HuH-7 (cell line): Measurements from ENCODE around the gene UBE2G2.

Experiments
- DNase-seq: peaks from one replicate; pipeline ENCODE4 v3.0.0; 2011; ENCODE audit warnings: low spot score

Gene UBE2G2

DNA sequence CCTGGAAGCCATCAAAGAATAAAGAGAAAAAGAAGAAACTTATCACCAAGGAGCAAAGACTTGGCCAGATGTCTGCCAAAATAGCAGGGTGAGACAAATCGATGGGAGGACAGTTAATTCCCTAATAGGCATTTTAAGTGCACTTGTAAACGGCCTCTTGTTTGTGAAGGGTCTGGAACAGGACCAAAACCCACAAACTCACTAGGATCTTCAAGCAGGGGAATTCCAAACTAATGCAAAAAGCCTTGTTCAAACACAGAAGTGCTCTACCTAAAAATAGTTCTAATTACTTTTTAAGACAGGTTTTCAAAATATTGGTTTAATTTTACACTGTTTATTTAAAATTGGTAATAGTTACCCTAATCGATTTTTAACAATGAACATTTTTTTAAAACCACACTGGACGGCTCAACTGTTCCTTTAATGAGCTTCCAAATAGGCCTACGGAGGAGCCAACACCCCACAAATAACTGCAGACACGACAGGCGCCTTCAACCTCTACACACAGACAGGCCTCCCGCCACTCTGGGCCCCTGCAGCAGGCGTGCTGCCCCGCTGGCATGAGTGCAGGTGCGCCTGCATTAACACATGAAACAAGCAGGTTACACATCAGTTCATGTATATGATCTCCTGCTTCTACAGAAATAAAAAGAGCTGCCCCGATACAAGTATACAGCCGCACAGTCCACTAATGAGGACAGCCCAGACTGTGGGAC is 15.8 kb downstream of the UBE2G2 start:
- no peak for DNase-seq

DNA sequence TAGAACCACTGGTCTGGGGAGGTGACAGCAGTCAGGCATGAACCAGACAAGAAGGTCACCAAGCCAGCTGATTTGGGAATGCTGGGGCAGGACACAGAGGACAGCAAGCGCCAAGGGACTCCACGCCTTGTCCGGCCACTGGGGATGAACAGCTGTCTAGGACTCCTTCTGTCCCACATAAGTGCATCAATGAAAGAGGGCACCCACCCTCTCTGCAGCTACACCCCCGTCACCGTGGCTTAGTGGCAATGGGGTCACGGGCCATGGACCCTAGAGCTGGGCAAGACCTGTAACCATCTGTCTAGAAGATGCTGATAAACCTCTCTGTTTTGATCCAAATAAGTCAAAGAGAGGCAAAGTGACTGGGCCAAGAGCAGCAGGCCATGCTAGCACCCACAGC is 16.8 kb downstream of the UBE2G2 start:
- DNase-seq = no peak

DNA sequence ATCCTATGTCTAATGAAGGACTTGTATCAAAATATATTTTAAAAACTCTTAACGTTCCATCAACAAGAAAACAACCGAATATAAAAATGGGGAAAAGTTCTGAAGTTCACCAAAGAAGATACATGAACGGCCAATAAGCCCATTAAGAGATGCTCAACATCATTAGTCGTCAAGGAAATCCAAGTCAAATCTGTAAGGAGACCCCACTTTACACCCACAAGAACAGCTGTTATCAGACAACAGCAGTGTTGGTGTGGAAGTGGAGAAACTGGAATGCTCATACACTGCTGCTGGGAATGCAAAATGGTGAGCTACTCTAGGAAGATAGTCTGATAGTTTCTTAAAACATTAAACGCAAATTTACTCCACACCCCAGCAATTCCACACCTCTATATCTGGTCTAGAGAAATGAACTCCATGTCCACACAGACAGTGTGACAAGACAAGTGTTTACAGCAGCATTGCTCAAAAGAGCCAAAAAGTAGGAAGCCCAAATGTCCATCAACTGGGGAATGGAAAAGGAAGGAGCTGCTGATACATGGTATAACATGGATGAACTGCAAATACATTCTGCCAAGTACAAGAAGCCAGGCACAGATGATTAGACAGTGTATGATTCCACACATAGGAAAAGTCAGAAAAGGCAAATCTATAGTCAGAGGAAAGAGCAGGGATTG is 18.5 kb downstream of the UBE2G2 start:
- DNase-seq = no peak

DNA sequence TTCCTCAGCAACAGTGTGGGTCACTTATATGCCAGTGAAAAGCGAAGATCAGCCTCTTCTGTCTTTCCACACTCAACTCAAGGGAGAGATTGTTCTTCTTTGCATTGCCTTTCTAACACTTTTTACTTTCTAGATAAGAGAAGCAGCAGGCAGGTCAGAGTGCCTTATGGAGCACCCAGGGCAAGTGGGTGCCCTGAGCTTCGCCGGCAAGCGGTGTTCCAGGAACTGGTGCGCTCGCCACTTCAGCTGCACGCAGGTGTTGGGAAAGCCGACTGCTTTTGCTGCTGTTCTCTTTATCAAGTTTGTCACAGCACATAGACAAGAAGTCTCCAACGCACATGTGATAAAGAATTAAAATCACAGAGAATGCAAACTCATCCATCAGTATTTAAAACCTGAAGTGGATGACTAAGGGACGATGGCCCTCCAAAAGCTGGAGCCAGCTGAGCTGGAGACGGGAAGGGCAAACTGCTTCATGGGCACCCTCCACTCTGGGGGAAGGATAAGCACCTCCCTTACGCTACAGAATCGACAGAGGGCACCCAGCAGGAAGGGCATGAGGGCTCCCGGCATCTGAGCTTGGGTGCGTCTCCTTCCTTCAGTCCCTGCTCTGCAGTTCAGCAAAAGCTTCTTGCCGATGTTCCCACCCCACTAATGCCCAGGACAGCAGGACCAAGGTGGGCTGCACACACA is 20.7 kb downstream of the UBE2G2 start:
- no peak for DNase-seq

DNA sequence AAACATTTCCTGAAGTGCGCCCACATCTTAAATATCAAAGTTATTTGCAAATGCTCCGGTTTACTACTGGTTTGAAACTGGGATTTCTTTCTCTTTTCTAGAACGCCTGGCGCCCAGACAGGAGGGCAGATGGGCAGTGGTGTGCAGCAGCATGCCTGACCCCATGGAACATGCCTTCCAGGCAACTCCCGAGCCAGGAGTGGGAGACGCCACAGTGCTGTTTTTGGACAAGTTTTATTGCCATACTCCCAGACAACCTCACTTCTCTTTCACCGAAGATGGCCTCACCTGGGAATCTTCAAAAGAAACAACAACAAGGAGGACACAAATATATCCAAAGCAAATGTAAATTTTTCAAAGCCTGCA is 21.5 kb downstream of the UBE2G2 start:
- DNase-seq = no peak

DNA sequence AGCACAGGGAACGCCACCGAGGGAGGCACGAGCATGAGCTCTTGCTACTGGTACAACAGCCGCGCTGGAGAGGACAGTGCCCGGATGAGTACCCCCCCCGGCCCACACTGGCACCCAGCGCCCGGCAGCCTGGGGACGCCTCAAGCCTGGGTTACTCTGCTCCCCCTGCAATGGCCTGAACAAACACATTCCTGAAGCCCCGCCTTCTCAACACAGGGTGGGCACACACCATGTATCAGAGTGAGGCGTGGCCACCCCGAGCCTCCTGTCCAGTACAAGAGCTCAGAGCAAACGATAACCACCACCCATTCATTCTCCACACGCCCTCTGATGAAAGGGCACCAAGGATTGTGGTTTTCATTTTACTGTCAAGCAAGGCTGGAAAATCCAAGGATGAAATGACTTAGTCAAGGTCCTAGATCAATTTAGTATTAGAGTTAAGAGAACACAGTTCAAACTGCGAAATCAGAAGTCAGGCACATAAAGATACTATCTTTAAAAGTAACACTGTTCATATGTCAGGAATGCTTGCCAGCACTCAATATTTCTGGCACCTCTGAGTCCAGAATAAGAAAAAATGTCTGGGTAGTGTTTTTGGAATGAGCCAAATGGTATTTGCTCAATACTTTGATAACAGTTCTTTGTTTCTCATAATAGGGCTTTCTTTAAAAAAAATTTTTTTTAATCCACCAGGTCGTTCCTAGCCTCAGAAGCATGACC is 22.0 kb downstream of the UBE2G2 start:
- no peak for DNase-seq

DNA sequence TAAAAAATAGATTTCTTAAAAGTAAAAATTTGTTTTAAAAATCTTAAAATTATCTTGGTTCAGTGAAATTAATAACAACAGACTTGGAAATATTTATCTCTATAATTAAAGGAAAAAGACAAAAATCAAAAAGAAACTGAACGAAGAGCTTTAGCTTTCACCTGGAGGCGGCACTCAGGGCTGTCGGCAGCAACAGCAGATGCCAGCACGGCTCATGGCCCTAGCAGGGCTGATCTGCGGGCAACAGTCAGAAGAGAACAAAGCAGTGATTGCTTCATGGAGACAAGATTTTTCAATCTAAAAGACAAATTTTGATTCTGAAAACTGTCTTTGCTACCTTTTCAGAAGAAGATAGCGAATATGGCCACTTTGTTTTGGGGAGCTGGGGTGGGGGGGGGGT is 22.6 kb downstream of the UBE2G2 start:
- DNase-seq = no peak

DNA sequence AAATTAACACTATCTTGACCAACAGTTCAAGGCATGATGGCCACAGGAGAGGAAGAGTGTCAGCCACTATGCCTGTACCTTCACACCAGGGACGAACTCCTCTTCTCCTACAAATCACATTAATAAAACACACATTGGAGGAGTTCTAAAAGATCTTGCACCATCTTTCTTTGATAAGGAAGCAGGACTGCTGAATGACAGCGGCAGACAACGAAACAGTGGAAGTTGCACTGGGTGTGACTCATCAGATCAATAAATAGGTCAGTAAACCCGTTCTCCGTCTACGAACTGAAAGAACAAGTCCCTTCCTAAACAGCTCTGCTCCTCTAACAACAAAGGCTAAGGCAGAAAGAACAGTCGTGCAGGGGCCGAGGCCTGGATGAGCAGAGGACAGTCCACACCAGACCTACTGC is 23.1 kb downstream of the UBE2G2 start:
- peak; percentile 72 for DNase-seq

DNA sequence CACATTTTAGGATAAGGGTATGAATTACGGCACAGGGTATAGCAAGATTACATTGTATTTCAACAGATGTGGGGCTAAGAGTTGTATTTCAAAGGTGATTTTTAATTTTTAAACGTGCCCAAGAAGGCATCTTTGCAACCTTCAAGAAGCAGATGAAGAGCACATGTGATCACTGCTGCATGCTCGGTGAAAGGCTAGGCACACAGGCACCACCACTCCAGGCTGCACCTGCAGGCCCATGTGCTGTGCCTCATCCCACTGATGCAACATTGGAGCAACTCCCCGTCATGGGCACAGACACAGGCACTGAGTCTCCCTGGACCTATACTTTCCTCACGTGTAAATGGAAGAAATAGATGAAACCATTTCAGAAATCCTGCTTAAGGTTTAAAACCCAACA is 23.5 kb downstream of the UBE2G2 start:
- DNase-seq = no peak

DNA sequence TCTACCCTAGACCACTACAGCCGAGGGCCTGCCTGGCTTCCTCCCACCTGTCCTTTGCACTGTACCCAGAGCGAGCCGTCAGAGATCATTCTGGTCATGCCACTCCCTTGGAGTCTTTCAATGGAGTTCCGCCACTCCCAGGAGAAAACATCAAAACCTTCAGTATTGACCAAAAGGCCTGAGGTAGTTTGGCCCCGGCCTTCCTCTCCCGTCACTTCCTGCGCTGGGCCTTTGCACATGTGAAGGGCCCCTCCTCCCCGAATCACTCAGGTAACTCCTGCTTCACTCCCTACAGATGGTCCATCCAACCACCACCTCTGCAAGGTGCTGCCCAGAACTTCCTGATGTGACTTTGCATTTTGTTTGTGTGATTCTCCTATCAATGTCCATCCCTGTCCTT is 26.6 kb downstream of the UBE2G2 start:
- DNase-seq = no peak

DNA sequence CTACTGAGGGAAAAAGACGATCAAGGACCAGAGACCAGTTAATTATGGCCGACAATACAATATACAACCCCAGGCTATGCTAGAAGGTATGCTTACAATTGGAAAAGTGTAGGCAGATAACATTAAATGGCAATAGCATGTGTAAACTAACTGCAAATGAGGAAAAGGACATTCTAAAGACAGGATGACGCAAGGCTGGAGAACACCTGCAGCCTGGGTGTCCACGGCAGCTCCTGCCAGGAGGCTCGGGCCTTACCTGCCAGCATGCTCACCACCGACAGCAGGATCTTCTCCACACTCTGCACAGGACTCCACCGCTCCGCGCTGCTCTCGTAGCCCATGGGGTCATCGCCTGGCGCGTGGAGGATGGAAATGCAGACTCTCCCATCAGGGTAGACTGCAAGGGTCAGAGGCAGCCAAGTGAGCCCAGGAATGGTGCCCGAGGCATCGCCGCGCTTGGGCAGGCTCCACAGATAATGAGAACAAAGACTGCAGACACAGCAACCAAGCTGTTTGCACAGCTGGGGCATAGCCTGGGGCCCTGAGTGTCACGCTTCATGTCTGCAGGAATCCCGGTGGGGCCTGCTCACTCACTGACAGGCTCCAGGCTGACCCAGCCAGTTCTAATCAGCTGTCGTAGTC is 28.2 kb downstream of the UBE2G2 start:
- no peak for DNase-seq

DNA sequence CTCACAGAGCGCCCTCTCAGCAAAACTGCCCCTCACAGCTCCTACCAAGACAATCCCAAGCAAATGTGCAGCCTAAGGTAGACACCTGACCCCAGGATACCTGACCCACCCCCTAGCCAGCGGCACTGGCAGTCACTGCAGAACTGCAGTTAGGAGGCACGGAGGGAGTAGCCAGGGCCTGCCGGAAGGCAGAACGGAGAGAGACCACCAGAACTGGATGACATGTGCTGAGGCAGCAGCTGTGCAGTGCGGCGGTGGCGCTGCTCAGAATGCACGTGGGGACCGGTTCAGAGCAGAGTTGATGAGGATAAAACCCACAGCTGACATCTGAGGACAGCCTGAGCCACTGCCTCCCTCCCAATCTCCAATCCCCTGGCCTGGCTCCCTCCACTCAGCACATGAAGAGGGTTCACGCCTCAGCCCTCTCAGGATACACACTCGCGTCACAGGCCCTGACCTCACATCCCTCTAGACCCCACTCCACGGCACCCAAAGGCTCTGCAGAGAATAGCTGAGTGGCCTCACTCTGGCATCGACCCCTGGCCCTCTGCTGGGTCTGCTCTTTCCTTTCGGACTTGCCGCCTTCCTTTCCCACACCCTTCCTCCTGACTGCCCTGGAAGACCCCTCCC is 29.6 kb downstream of the UBE2G2 start:
- DNase-seq = no peak

DNA sequence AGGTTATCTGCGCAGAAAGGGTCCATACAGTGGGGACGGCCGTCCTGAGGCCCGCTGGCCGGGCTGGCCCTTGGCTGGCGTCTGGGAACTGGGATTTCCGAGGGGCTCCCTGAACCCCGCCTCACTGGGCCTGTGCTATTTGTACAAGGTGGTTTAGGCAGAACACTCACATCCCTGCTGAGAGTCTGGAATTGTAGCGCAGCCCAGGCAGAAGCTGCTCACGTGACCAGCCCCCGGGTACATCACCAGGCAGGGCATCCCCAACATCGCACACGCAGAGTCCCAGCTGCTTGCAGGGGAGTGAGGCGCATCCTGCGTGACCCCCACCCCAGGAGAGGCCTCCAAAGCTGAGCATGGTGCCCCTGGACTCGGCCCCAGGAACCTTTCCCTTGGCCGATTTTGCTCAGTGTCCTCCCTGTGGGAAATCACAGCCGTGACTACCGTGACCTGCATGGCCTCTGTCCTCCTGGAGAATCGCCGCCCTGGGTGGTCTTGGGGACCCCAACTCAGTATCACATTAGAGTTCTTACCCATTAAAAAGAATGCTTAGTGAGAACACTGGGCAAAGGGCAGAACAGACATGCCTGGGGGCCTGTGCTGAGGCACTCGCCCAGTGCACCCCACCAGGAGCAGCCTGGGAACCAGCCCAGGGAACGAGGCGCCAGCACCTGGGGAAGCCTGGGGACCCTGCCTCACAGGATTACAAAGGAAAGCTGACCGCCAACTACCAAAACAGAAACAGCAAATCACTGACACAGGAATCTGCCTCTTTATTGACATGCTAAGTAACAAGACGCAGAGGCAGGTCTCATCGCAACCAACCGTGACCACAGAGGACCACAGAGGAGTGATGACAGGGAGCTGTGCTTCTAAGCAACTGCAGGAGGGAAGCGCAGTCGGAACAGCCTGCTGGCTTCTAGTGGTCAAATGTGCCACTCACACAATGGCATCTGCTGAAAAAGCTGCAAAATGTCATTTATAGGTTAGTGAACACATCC is 33.5 kb downstream of the UBE2G2 start:
- DNase-seq = no peak

DNA sequence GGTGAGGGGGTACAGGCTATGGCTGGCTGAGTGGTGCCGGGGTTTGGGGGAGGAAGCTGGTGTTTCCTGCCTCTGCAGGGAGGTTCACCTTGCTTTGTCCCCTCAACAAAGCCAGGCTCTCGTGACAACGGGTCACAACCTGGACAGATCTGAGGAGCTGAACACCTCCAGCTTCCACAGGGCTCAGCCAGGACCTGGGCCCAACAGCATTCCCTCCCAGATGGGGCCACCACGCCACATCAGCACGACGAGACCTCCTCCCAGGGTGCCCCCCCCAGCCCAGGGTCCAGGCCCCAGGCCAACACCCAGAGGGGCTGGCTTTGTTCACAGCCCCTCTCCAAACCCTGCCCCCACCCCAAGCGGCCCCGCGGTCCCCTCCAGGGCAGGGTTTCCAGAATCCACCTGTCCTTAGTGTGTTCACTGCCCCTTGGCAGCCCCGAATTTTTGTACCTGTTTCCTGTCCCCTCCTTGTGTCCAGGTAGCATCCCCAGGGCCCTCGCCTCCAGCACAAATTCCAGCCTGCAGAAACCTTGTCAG is 34.7 kb downstream of the UBE2G2 start:
- DNase-seq = no peak

DNA sequence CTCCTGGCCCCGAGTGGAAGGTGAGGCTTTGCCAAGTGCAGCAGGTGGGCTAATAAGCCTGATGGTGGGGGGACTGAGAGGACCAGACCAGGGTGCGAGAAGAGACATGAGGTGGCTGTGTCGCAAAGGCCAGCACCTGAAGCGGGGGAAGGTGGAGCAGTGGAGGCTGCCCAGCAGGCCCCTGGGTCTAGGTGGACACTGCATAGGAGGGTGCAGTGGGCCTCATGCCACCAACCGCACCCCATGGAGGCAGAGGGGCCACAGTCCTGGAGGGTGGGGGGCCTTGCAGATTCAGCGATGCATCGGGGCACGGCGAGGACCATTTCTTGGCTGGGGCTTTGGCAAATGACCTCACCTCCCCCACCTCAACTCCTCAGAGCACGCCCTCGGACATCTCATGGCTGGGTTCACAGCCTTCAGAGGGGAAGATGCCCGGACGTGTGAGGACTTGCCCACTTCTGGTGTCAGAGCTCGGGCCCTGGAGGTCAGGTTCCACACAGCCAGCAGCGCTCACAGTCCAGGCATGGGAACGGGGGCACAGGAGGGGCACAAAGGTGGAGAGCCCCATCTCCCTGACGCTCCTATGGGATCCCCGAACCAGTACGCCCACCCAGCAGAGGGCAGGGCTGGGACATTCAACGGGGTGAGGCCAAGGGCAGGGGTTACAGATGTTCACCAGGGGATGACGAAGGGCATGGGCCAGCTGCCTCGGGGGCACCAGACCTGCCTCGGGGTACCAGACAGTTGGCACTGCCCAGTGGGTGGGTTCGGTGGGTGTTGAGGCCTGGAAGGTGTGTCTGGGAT is 35.4 kb downstream of the UBE2G2 start:
- no peak for DNase-seq

DNA sequence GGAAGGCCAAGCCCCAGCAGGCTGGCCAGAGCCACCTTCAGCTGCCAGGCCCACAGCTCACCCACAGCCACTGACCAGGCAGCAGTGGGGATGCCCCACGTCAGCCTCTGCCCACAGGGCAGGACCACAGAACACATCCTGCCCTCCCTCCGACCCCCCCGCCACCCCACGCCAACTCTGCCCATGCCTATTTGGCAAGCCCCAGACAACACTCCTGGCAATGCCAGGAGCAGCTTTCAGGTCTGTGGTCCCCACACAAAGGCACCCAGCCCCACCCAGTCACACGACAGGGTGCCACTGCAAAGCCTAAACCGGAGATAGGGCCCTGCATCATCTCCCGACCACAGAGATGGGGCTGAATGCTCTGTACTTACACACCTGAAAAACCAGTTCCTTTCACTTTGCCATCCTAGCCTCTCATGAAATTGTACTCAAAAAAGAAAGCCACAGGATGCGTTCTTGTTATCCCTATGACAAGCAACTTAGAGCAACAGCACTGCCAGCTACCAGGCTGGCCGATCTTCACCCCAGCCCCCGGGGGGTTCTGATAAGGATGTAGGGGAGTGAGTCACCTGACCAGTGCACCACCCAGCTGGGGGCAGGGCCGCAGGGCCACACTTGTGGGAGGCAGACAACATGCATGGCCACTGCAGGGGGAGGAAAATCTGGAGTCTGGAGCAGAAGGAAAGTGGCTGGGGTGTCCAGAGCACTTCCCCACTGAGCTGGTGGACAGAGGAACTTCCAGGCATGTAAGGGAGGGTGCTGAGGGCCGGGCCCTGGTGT is 36.2 kb downstream of the UBE2G2 start:
- DNase-seq = no peak

DNA sequence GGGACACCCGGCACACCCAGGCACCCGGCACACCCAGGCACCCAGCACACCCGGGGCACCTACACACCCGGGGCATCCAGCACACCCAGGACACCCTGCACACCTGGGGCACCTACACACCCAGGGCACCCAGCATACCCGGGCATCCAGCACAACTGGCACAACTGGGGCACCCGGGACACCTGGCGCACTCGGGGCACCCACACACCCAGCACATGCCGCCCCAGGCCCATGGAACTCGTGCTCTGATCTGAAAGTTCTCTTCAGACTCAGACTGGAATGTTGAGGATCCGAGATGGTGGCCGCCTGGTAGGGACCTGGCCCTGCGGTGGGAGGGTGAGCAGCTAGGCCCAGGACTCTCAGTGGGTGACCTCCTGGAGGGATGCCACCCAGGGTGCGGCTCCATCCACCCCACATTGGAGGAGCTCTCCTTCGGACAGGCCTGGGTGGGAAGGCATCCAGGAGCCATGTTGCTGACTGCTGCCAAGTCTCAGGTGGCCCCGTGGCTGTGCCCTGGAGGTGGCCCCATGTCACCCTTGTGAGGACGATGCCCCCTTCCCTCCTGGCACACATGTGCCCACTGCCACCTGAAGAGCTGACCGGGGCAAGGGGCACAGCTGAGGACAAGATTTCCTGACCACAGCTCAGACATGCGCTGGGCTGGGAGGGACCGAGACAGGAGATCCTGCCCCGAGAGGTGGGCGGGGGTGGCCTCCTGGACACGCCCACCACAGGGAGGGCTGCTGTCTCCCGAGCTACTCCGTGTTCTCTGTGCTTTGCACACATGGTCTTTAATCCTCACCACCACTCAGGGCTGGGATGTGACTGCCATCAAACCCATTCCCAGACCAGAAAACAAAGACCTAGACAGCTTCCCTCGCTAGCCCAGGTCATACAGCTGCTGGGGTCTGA is 37.0 kb downstream of the UBE2G2 start:
- no peak for DNase-seq
